Heart right ventricle (tissue), 16 donors: ENCODE results near the gene MXI1. TPM values are rescaled to one million over a fixed set of nuclear protein-coding genes. Genes with fewer than 3 reads are reported as not detected.
"Not testable (repeated sequence)": the region's sequence is repeated elsewhere in the genome, so short reads cannot be mapped to it uniquely, and the experiment has no call there.

Experiments
- ATAC-seq, 8 donors: fragments of 200-7000 bp; cut with Tn5 transposase; one replicate each; pipeline ENCODE4 v1.9.1; 2020; ENCODE audit warnings: mild to moderate bottlenecking in 8 of 8, moderate library complexity in 8 of 8, moderate number of reproducible peaks in 1 of 8
- DNase-seq, 2 donors: peaks; one replicate each; pipeline ENCODE4 v3.0.0-alpha.2; 2020
- H3K27ac ChIP-seq, 10 donors: fragments of 200-600 bp; sonication (generic) in 2 of 10; one replicate each; pipeline versions ENCODE4 v1.5.0 to v1.8.0; 2020 to 2022; ENCODE audit warnings: mild to moderate bottlenecking in 3 of 10
- H3K27me3 ChIP-seq, 7 donors: fragments of 200-600 bp; one replicate each; pipeline ENCODE4 v1.8.0; 2021 to 2022; ENCODE audit warnings: mild to moderate bottlenecking in 2 of 7
- H3K36me3 ChIP-seq, 9 donors: fragments of 200-600 bp; sonication (generic) in 1 of 9; one replicate each; pipeline versions ENCODE4 v1.5.0 to v1.8.0; 2020 to 2022; ENCODE audit warnings: mild to moderate bottlenecking in 2 of 9
- H3K4me1 ChIP-seq, 9 donors: fragments of 200-600 bp; sonication (generic) in 1 of 9; one replicate each; pipeline versions ENCODE4 v1.5.0 to v1.8.0; 2020 to 2022; ENCODE audit warnings: mild to moderate bottlenecking in 4 of 9
- H3K4me3 ChIP-seq, 10 donors: fragments of 200-600 bp; sonication (generic) in 2 of 10; one replicate each; pipeline versions ENCODE4 v1.5.0 to v1.8.0; 2020 to 2022; ENCODE audit warnings: mild to moderate bottlenecking in 7 of 10, moderate library complexity in 2 of 10
- H3K9me3 ChIP-seq, 11 donors: fragments of 200-600 bp in 10 of 11; sonication (generic) in 2 of 11; one replicate each; pipeline versions ENCODE4 v1.5.0 to v1.8.0; 2013 to 2022; ENCODE audit warnings: mild to moderate bottlenecking in 2 of 11, control low read depth in 1 of 11, moderate library complexity in 1 of 11
- WGBS, 2 donors: extraction: QIAGEN DNeasy Blood & Tissue Kit; methylation state at CpG; one replicate each; pipeline ENCODE4 v1.1.7; 2013; ENCODE audit warnings: inconsistent platforms in 1 of 2; 5-methylcytosine and 5-hydroxymethylcytosine counted together
- intact Hi-C, 10 donors: fragments of 100-400 bp; cut with DNase I; formaldehyde crosslinking; loops; one replicate each; pipeline versions ENCODE4 v1.11.1 to v1.14.2; 2022
- polyA plus RNA-seq, 2 donors: library from polyadenylated mRNA; stranded (reverse); fragments of 200-250 nt; gene quantifications; one replicate each; pipeline ENCODE4 v1.2.3, GENCODE V29; 2013
- total RNA-seq, 10 donors: library from RNA; stranded (reverse); fragmentation: NEBNext Ultra II Directional in 3 of 10; extraction: Animal tissue kit (Norgen Biotek cat#: 25700) in 3 of 10; gene quantifications; one replicate each; pipeline versions ENCODE4 v1.2.1 to v1.2.4, GENCODE V29; 2021 to 2023
- TF ChIP-seq, protein P1 (sequence below), 9 donors: fragments of 200-600 bp; sonication (generic) in 2 of 9; IDR thresholded peaks; one replicate each; pipeline versions ENCODE4 v1.5.0 to v1.8.0; 2021 to 2022; ENCODE audit warnings: antibody characterized with exemption in 9 of 9, mild to moderate bottlenecking in 5 of 9, moderate library complexity in 1 of 9
- donor health status: Arrhythmogenic right ventricular cardiomyopathy.
- donor health status: ischemic (EF 13 %, LVEDD 7.1; RV severe dilation, severe dysfunction).
- donor health status: healthy with polysubstance abuse.
- donor health status: DM: no; HTN: yes; CAD: no.
- donor health status: DM: no; HTN: no; CAD: no.
- donor health status: ischemic (EF 25% LVEDD 6.9; RV normal size, moderate dysfunction).
- donor health status: ischemic (EF 25% LVEDD 5.7; RV mildly dilated, moderate dysfunction).
- donor health status: healthy.
- donor health status: DM: yes; HTN: yes; CAD: no.
- donor health status: Ischemic cardiomyopathy.
- donor health status: ischemic (EF 35%, LVEDD 5.7; RV mildly dilated, moderate dysfunction).
- donor health status: nonischemic (EF 11% LVEDD 7.7; RV severe dilation, severe dysfunction).
- donor health status: DM: yes; HTN: yes; CAD: no.
- donor health status: PGD.
- donor health status: ischemic (EF 29% LVEDD 5.4; RV normal size, mild dysfunction).
- donor health status: nonischemic (EF 23%, LVEDD 6.1; RV moderate dilation, normal function).

The MXI1 gene
- total and polyA plus RNA-seq, 12 donors: 27.3 to 100 (median 61.3) TPM

GRCh38 chr10:110192552-110192951, 14.9 kb upstream of the MXI1 start:
- H3K27ac ChIP-seq: no peak overlapping the region
- H3K9me3 ChIP-seq: peaks cover 0 to 5% (median 0%) of the 10 kb centered on the region in 11 donors
- TF ChIP-seq, protein P1, sequence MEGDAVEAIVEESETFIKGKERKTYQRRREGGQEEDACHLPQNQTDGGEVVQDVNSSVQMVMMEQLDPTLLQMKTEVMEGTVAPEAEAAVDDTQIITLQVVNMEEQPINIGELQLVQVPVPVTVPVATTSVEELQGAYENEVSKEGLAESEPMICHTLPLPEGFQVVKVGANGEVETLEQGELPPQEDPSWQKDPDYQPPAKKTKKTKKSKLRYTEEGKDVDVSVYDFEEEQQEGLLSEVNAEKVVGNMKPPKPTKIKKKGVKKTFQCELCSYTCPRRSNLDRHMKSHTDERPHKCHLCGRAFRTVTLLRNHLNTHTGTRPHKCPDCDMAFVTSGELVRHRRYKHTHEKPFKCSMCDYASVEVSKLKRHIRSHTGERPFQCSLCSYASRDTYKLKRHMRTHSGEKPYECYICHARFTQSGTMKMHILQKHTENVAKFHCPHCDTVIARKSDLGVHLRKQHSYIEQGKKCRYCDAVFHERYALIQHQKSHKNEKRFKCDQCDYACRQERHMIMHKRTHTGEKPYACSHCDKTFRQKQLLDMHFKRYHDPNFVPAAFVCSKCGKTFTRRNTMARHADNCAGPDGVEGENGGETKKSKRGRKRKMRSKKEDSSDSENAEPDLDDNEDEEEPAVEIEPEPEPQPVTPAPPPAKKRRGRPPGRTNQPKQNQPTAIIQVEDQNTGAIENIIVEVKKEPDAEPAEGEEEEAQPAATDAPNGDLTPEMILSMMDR (IDR thresholded peaks at IDR 0.05): peak in 1 of 9 donors; percentile 27
- WGBS, 2 donors: 67 to 72% methylated on average over 4 of the region's 4 CpGs
- H3K4me1 ChIP-seq: peaks cover 0 to 4% (median 0%) of the 10 kb centered on the region in 9 donors
- ATAC-seq (peak in 6 of 8 donors; percentile 35 to 69 (median 43)), DNase-seq (no peak)
- intact Hi-C loops: no loop called here
- no peak overlapping the region for H3K4me3 ChIP-seq
- no peaks in the 10 kb centered on the region for H3K36me3 ChIP-seq
- H3K27me3 ChIP-seq: peaks cover 0 to 3% (median 0%) of the 10 kb centered on the region in 7 donors

DNA sequence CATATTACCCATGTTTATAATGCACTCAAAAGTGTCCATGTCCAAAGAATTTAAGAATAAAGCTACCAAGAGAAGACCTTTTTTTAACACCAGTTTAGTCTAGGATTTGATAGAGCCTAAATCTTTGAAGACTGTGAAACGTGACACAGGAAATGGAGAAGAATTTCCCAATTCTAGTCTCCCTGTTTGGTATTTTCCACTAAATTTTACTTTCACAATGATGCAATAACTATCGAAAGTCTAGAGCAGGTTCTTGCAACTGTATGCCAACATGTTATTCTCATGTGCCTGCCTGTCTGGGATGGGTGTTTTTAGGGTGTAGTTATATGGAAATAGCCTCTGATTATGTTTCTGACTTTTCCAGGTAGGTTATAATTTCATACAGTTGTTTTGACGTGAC, 6.9 kb upstream of the MXI1 start:
- Histone ChIP-seq H3K9me3 (no peaks in the 10 kb centered on the region), H3K27ac (no peak overlapping the region), H3K4me3 (no peak overlapping the region), H3K4me1 (peaks cover 0 to 6% (median 0%) of the 10 kb centered on the region in 9 donors), H3K36me3 (no peaks in the 10 kb centered on the region), H3K27me3 (peaks cover 0 to 3% (median 0%) of the 10 kb centered on the region in 7 donors)
- TF ChIP-seq, protein P1 (IDR thresholded peaks at IDR 0.05): no peak
- 75 to 85% methylated on average over 3 of the region's 3 CpGs for WGBS, 2 donors
- ATAC-seq (no peak), DNase-seq (no peak)
- intact Hi-C loops: loop anchor here in 3 of 10 donors (5.0 to 10.0 kb wide), 3 partner anchors 38 to 316 kb away; no protein-coding TSS in a partner anchor

DNA sequence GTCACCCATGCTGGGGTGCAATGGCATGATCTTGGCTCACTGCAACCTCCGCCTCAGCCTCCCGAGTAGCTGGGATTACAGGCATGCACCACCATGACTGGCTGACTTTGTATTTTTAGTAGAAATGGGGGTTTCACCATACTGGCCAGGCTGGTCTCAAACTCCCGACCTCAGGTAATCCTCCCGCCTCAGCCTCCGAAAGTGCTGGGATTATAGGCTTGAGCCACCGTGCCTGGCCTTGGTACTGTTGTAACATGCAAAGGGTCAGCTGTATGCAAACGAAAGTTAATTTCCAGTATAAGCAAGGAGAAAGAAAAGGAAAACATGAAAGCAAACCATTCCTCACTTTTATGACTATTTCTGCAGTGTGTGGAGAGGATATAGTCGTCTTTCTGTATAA, 6.4 kb upstream of the MXI1 start:
- H3K4me1 ChIP-seq, H3K36me3 ChIP-seq, DNase-seq, ATAC-seq, H3K4me3 ChIP-seq, H3K27me3 ChIP-seq, H3K27ac ChIP-seq, H3K9me3 ChIP-seq: not testable (repeated sequence)
- WGBS, 2 donors: 91 to 96% methylated on average over 8 of the region's 8 CpGs
- intact Hi-C loops: loop anchor here in 3 of 10 donors (5.0 to 10.0 kb wide), 3 partner anchors 39 to 316 kb away; no protein-coding TSS in a partner anchor

DNA sequence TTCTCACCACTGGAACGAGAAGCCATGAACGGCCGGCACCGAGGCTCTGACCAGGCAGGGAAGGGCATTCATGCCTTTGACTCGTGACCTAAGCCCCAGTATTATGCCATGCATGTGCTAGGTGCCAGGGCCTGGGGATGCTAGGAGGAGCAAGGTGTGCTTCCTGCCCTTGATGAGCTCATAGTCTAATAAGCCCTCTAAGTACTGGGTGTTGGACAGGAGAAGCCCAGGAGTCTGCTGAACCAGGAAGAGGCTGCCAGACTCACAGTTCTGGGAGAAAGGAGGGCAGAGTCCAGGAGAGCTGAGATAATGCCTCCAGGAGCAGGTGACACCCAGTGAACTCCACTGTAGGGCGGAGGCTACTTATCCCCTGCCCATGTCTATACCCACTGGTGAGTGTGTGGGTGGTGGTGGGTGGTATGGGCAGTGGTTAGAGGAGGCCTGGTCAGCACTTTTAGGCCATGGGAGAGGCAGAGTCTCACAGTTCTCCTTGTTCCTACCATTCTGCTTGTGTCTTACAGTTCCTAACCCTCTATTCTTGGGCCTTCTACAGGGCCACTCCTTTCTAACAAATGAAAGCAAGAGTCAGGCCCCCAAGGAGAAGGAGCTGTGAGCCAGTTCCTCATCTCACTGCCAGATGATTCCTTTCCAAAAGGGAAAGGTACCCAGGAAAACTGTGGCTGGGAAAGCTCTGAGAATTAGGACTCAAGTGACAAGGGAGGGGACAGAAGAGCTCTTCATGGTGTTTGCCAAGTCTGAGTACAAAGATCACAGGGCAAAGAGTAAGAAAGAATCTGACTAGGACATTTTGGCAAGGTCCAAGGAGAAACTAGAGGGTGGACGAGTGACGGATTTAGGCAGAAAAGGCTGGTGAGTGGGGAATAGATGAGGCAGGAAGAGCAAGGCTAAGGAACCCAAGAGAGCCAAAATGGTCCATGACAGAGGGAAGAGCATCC, 3.6 kb upstream of the MXI1 start:
- TF ChIP-seq, protein P1 (IDR thresholded peaks at IDR 0.05): no peak
- no peak for DNase-seq
- ATAC-seq: no peak
- intact Hi-C loops: loop anchor here in 3 of 10 donors (5.0 to 10.0 kb wide), 3 partner anchors 41 to 319 kb away; no protein-coding TSS in a partner anchor
- H3K27ac ChIP-seq: peak overlapping the region in 1 of 10 donors; percentile 22
- H3K4me1 ChIP-seq: peaks cover 0 to 16% (median 8%) of the 10 kb centered on the region in 9 donors
- WGBS, 2 donors: 90 to 93% methylated on average over 8 of the region's 8 CpGs
- no peaks in the 10 kb centered on the region for H3K36me3 ChIP-seq
- H3K27me3 ChIP-seq: no peaks in the 10 kb centered on the region
- H3K9me3 ChIP-seq: no peaks in the 10 kb centered on the region
- no peak overlapping the region for H3K4me3 ChIP-seq
